DMS53 treated with DMSO at 0.1 percent for 48 hours (cell line): ENCODE data around the gene NDUFS6.
"Not testable (repeated sequence)": the region's sequence is repeated elsewhere in the genome, so short reads cannot be mapped to it uniquely, and the experiment has no call there.

ENCODE experiments used
- DNase-seq: peaks from one replicate; lab custom pipeline; 2025; ENCODE audit not compliant: unreplicated experiment; lab: John Stamatoyannopoulos, UW

Gene NDUFS6

GRCh38 chr5:1796371-1797102 lies 4.7 kb upstream of the NDUFS6 start:
- DNase-seq, result no peak

- DNase-seq, result no peak
Observed at GRCh38 chr5:1797103-1797800, 4.0 kb upstream of the NDUFS6 start.

- DNase-seq, result no peak
Observed at GRCh38 chr5:1797855-1798254, 3.4 kb upstream of the NDUFS6 start.

GRCh38 chr5:1798589-1798988 lies 2.6 kb upstream of the NDUFS6 start:
- not testable (repeated sequence) for DNase-seq

- DNase-seq, result no peak
Observed at GRCh38 chr5:1799110-1799601, 2.1 kb upstream of the NDUFS6 start.

GRCh38 chr5:1799602-1800471 lies 1.4 kb upstream of the NDUFS6 start, which contains the start of gene MRPL36:
MRPL36 (minus strand) TSS chr5:1799837; CDS start chr5:1798935, 902 bp downstream.
- peak; percentile 84 for DNase-seq

GRCh38 chr5:1800472-1801221 lies 560 bp upstream of the NDUFS6 start:
- peak; percentile 85 for DNase-seq

GRCh38 chr5:1801967-1802295 lies 724 bp downstream of the NDUFS6 start:
- DNase-seq, result peak; percentile 8

GRCh38 chr5:1803192-1803591 lies 2.0 kb downstream of the NDUFS6 start:
- DNase-seq, result no peak

GRCh38 chr5:1804001-1804690 lies 2.9 kb downstream of the NDUFS6 start:
- no peak for DNase-seq

- DNase-seq, result no peak
Observed at GRCh38 chr5:1805326-1805725, 4.1 kb downstream of the NDUFS6 start.

- no peak for DNase-seq
Observed at GRCh38 chr5:1805736-1806135, 4.5 kb downstream of the NDUFS6 start.

GRCh38 chr5:1806199-1806598 lies 5.0 kb downstream of the NDUFS6 start:
- DNase-seq, result no peak

GRCh38 chr5:1806974-1807373 lies 5.8 kb downstream of the NDUFS6 start:
- DNase-seq, result no peak

- DNase-seq, result no peak
Observed at GRCh38 chr5:1807451-1808185, 6.4 kb downstream of the NDUFS6 start.

GRCh38 chr5:1808439-1808838 lies 7.2 kb downstream of the NDUFS6 start:
- no peak for DNase-seq

- no peak for DNase-seq
Observed at GRCh38 chr5:1809416-1810035, 8.3 kb downstream of the NDUFS6 start.

- no peak for DNase-seq
Observed at GRCh38 chr5:1810581-1811101, 9.4 kb downstream of the NDUFS6 start.
